ENCODE data around the gene ERVH48-1.

Gene ERVH48-1

GRCh38 chr21:42970946-42971653, 45.7 kb upstream of the ERVH48-1 start:
- TF ChIP-seq REST (IDR thresholded peaks at IDR 0.05; ENCODE audit: insufficient read depth in 1 of 2, low read depth in 2 of 2, low read length in 2 of 2), result no peak
- no peak for TF ChIP-seq SIN3A (IDR thresholded peaks at IDR 0.05; ENCODE audit: borderline replicate concordance, insufficient read depth, low read length)
- TF ChIP-seq FOXP2 (optimal IDR thresholded peaks at IDR 0.05; ENCODE audit: borderline replicate concordance, extremely low read depth, extremely low read length, insufficient read depth), result no peak
- TF ChIP-seq TAF1 (IDR thresholded peaks at IDR 0.05; ENCODE audit: borderline replicate concordance, insufficient read depth, low read length), result no peak
- TF ChIP-seq POLR2AphosphoS5 (IDR thresholded peaks at IDR 0.05; ENCODE audit: low read depth, low read length), result no peak

DNA sequence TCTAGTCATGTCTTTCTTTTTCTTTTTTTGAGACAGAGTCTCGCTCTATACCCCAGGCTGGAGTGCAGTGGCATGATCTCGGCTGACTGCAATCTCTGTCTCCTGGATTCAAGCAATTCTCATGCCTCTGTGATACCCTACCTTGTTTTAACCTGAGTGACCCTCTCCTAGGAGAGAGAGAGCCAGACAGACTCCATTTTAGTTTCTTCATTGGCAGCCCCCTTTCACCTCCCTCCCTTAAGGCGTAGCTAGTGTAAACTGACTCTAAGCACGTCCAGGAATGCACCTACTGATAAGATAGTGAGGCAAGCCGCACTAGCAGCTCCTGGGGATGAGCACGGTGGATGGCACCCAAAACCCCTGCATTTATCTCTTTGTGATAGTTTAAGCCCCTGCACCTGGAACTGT, 43.8 kb upstream of the ERVH48-1 start:
- TF ChIP-seq POLR2AphosphoS5 (IDR thresholded peaks at IDR 0.05; ENCODE audit: low read depth, low read length) (no peak), REST (IDR thresholded peaks at IDR 0.05; ENCODE audit: insufficient read depth in 1 of 2, low read depth in 2 of 2, low read length in 2 of 2) (no peak), FOXP2 (optimal IDR thresholded peaks at IDR 0.05; ENCODE audit: borderline replicate concordance, extremely low read depth, extremely low read length, insufficient read depth) (no peak), SIN3A (IDR thresholded peaks at IDR 0.05; ENCODE audit: borderline replicate concordance, insufficient read depth, low read length) (no peak), TAF1 (IDR thresholded peaks at IDR 0.05; ENCODE audit: borderline replicate concordance, insufficient read depth, low read length) (no peak)

- no peak for TF ChIP-seq POLR2AphosphoS5 (IDR thresholded peaks at IDR 0.05; ENCODE audit: low read depth, low read length)
- no peak for TF ChIP-seq TAF1 (IDR thresholded peaks at IDR 0.05; ENCODE audit: borderline replicate concordance, insufficient read depth, low read length)
- TF ChIP-seq REST (IDR thresholded peaks at IDR 0.05; ENCODE audit: insufficient read depth in 1 of 2, low read depth in 2 of 2, low read length in 2 of 2), result no peak
- no peak for TF ChIP-seq SIN3A (IDR thresholded peaks at IDR 0.05; ENCODE audit: borderline replicate concordance, insufficient read depth, low read length)
- no peak for TF ChIP-seq FOXP2 (optimal IDR thresholded peaks at IDR 0.05; ENCODE audit: borderline replicate concordance, extremely low read depth, extremely low read length, insufficient read depth)
Measured at GRCh38 chr21:42965211-42965560, 39.8 kb upstream of the ERVH48-1 start.

DNA sequence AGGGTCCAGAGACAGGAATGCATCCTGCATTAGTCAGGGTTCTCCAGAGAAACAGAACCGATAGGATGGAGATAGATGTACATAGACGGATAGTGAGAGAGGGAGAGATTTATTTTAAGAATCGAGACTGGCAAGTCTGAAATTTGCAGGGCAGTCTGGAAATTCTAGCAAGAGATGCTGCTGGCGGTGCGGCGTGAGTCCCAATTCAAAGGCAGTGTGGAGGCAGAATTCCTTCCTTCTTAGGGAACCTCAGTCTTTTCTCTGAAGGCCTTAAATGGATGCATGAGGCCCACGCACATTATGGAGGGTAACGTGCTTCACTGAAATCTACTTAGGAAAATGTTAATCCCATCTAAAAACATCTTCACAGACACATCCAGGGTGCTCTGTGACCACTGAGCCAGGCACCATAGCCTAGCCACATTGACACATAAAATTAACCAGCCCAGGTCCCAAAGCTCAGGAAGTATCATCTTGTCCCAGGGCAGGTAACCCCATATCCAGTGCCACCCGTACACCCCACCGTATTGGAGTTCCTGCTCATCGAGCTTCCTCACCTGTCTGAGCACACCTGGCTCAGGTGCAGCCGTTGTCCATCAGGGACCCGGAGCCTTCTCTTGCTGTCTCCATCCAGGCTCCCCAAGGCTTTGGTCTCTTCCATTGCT, 39.2 kb upstream of the ERVH48-1 start:
- TF ChIP-seq TAF1 (IDR thresholded peaks at IDR 0.05; ENCODE audit: borderline replicate concordance, insufficient read depth, low read length) (no peak), POLR2AphosphoS5 (IDR thresholded peaks at IDR 0.05; ENCODE audit: low read depth, low read length) (no peak), SIN3A (IDR thresholded peaks at IDR 0.05; ENCODE audit: borderline replicate concordance, insufficient read depth, low read length) (no peak), FOXP2 (optimal IDR thresholded peaks at IDR 0.05; ENCODE audit: borderline replicate concordance, extremely low read depth, extremely low read length, insufficient read depth) (no peak), REST (IDR thresholded peaks at IDR 0.05; ENCODE audit: insufficient read depth in 1 of 2, low read depth in 2 of 2, low read length in 2 of 2) (no peak)
